ENCODE measurements around the gene KCNJ12.

DNA sequence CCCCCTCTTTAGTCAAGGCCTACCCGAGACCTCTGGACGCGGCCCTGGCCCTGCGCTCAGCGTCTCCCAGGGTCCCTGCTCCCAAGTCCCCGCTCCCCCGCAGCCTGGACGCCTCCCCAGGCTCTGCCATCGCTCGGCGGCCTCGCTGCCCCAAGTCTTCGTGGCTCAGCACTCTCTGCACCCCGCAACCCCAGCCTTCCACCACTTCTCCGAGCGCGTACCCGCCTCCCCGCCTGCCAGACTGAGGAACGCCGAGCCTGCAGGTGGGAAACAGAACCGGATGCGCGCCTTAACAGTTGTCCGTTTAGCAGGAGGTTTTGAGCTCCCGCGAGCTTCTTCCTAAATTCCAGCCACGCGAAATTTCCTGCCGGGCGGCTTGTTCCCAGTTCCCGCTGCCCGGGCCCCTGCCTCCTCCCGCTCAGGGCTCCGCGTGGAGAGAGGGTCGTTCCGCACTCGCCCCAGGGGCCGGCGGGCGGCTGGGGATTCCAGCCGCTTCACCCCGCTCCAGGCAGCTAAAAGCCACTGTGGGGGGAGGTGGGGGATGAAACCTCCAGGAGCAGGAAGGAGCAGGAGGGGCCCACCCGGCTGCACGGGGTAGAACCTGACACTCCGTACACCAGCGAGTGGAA is 87.7 kb downstream of the KCNJ12 start:
- no peak for TF ChIP-seq POLR2A (IDR thresholded peaks at IDR 0.05)
- TF ChIP-seq, protein P1, sequence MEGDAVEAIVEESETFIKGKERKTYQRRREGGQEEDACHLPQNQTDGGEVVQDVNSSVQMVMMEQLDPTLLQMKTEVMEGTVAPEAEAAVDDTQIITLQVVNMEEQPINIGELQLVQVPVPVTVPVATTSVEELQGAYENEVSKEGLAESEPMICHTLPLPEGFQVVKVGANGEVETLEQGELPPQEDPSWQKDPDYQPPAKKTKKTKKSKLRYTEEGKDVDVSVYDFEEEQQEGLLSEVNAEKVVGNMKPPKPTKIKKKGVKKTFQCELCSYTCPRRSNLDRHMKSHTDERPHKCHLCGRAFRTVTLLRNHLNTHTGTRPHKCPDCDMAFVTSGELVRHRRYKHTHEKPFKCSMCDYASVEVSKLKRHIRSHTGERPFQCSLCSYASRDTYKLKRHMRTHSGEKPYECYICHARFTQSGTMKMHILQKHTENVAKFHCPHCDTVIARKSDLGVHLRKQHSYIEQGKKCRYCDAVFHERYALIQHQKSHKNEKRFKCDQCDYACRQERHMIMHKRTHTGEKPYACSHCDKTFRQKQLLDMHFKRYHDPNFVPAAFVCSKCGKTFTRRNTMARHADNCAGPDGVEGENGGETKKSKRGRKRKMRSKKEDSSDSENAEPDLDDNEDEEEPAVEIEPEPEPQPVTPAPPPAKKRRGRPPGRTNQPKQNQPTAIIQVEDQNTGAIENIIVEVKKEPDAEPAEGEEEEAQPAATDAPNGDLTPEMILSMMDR (IDR thresholded peaks at IDR 0.05), result no peak
